ENCODE measurements around the gene TMEM38A. TPM values are rescaled to one million over a fixed set of nuclear protein-coding genes. Genes with fewer than 3 reads are reported as not detected.

The TMEM38A gene
- total and polyA plus RNA-seq, 9 of the 15 experiments (the other 6 are each of a cell fraction or from before 2014, with no cell fraction given) = 0.35 to 2.1 (median 1.2) TPM

- TF ChIP-seq TBL1XR1 (IDR thresholded peaks at IDR 0.05; ENCODE audit: low read length in 2 of 2) (no peak), HSF4 (CRISPR knock-in tag; IDR thresholded peaks at IDR 0.05; ENCODE audit: borderline replicate concordance) (no peak), NCOA2 (IDR thresholded peaks at IDR 0.05; ENCODE audit: partially characterized antibody in 2 of 2) (no peak), ZKSCAN8 (CRISPR knock-in tag; IDR thresholded peaks at IDR 0.05) (no peak), SRF (CRISPR knock-in tag; IDR thresholded peaks at IDR 0.05) (peak in 1 of 2 experiments; percentile 81; a peak in 2 of 4 replicates), CHD1 (IDR thresholded peaks at IDR 0.05; ENCODE audit: low read length) (no peak), GATAD2A (IDR thresholded peaks at IDR 0.05) (no peak), ZNF12 (CRISPR knock-in tag; IDR thresholded peaks at IDR 0.05) (0 out of 2 replicates have a peak, but pooled peaks have one; percentile 8), TEAD2 (tag; IDR thresholded peaks at IDR 0.05) (no peak), ZBTB11 (CRISPR knock-in tag; IDR thresholded peaks at IDR 0.05) (peak in 1 of 3 experiments; percentile 78; a peak in 2 of 6 replicates), FOXP1 (CRISPR knock-in tag; IDR thresholded peaks at IDR 0.05) (no peak), ZNF239 (CRISPR knock-in tag; IDR thresholded peaks at IDR 0.05) (no peak), SOX6 (IDR thresholded peaks at IDR 0.05) (0 out of 2 replicates have a peak, but pooled peaks have one; percentile 32), ZNF561 (CRISPR knock-in tag; conservative IDR thresholded peaks at IDR 0.05) (no peak), ELF4 (CRISPR knock-in tag; IDR thresholded peaks at IDR 0.05) (peak; percentile 77; the same call in 1 of the 2 replicates), TBP (optimal IDR thresholded peaks at IDR 0.05; ENCODE audit: low read depth, low read length) (peak; percentile 40), DMBX1 (CRISPR knock-in tag; IDR thresholded peaks at IDR 0.05; ENCODE audit: borderline replicate concordance) (0 out of 2 replicates have a peak, but pooled peaks have one; percentile 31), MAFK (IDR thresholded peaks at IDR 0.05; ENCODE audit: low read length) (no peak), SIN3A (IDR thresholded peaks at IDR 0.05; ENCODE audit: borderline replicate concordance in 2 of 2, control insufficient read depth in 1 of 2, low read depth in 2 of 2, low read length in 2 of 2) (peak; percentile 12 to 57; a peak in 2 of 4 replicates), RBM22 (IDR thresholded peaks at IDR 0.05; ENCODE audit: low read depth, low read length, poor library complexity, severe bottlenecking) (no peak)
- TF ChIP-seq, protein P1, sequence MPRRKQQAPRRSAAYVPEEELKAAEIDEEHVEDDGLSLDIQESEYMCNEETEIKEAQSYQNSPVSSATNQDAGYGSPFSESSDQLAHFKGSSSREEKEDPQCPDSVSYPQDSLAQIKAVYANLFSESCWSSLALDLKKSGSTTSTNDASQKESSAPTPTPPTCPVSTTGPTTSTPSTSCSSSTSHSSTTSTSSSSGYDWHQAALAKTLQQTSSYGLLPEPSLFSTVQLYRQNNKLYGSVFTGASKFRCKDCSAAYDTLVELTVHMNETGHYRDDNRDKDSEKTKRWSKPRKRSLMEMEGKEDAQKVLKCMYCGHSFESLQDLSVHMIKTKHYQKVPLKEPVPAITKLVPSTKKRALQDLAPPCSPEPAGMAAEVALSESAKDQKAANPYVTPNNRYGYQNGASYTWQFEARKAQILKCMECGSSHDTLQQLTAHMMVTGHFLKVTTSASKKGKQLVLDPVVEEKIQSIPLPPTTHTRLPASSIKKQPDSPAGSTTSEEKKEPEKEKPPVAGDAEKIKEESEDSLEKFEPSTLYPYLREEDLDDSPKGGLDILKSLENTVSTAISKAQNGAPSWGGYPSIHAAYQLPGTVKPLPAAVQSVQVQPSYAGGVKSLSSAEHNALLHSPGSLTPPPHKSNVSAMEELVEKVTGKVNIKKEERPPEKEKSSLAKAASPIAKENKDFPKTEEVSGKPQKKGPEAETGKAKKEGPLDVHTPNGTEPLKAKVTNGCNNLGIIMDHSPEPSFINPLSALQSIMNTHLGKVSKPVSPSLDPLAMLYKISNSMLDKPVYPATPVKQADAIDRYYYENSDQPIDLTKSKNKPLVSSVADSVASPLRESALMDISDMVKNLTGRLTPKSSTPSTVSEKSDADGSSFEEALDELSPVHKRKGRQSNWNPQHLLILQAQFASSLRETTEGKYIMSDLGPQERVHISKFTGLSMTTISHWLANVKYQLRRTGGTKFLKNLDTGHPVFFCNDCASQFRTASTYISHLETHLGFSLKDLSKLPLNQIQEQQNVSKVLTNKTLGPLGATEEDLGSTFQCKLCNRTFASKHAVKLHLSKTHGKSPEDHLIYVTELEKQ (CRISPR knock-in tag; IDR thresholded peaks at IDR 0.05) = no peak
These were observed 869 bp upstream of the TMEM38A start, which contains the start of gene SMIM7 (continued) for GRCh38 chr19:16659832-16660708.
